B cell (primary cell): ENCODE results near the gene PTPMT1. TPM values are rescaled to one million over a fixed set of nuclear protein-coding genes. Genes with fewer than 3 reads are reported as not detected.

Experiments
- ATAC-seq: fragments of 200-7000 bp; cut with Tn5 transposase; one replicate; pipeline ENCODE4 v1.10.0; 2021; ENCODE audit warnings: low read depth, mild to moderate bottlenecking, moderate number of reproducible peaks, moderate library complexity
- CTCF ChIA-PET: fragments of 350-600 bp; sonication (Branson Sonifier 250); formaldehyde crosslinking; loops from one replicate; lab custom pipeline; 2021; ENCODE audit warnings: antibody characterized with exemption, inconsistent platforms; lab: Charles Lee
- POLR2A ChIA-PET: fragments of 350-600 bp; sonication (Branson Sonifier 250); formaldehyde crosslinking; loops from one replicate; lab custom pipeline; 2021; ENCODE audit warnings: antibody characterized with exemption; lab: Charles Lee
- DNase-seq: peaks from one replicate; pipeline ENCODE4 v3.0.0; 2013
- H2AFZ ChIP-seq: 2 replicates; pipeline ENCODE4 v1.6.1; 2012; ENCODE audit warnings: mild to moderate bottlenecking, low read depth, low read length; ENCODE audit not compliant: insufficient read depth, poor library complexity, severe bottlenecking
- H3K27ac ChIP-seq, 2 donors: 1 replicate in 1 of 2; 2 replicates in 1 of 2; pipeline ENCODE4 v1.5.1; 2012 to 2013; ENCODE audit warnings: low read length in 2 of 2, mild to moderate bottlenecking in 2 of 2, moderate library complexity in 1 of 2
- H3K27me3 ChIP-seq, 4 experiments: fragments of 200-600 bp in 1 of 4; sonication (generic) in 1 of 4; replicated peaks in 1 of 4; 1 replicate in 2 of 4; 2 replicates in 2 of 4; pipeline versions ENCODE4 v1.6.1 to v1.7.0; 2013 to 2016; ENCODE audit warnings: low read length in 3 of 4, mild to moderate bottlenecking in 2 of 4, mixed read lengths in 1 of 4, moderate library complexity in 1 of 4; ENCODE audit not compliant: insufficient read depth in 4 of 4, control insufficient read depth in 3 of 4; ENCODE audit errors: control extremely low read depth in 1 of 4
- H3K36me3 ChIP-seq, 2 experiments: replicated peaks in 1 of 2; 1 replicate in 1 of 2; 2 replicates in 1 of 2; pipeline versions ENCODE4 v1.6.1 to v1.7.1; 2013; ENCODE audit warnings: low read length in 1 of 2; ENCODE audit not compliant: insufficient read depth in 2 of 2, control insufficient read depth in 1 of 2; ENCODE audit errors: control extremely low read depth in 1 of 2, extremely low read depth in 1 of 2
- H3K4me1 ChIP-seq, 2 donors: fragments of 200-600 bp in 1 of 2; sonication (generic) in 1 of 2; 1 replicate in 1 of 2; 2 replicates in 1 of 2; pipeline versions ENCODE4 v1.5.1 to v1.6.1; 2013 to 2017; ENCODE audit warnings: low read length in 2 of 2; ENCODE audit not compliant: control insufficient read depth in 2 of 2, insufficient read depth in 2 of 2
- H3K4me2 ChIP-seq: replicated peaks from 2 replicates; pipeline ENCODE3; 2012; ENCODE audit warnings: mild to moderate bottlenecking, low read depth, low read length; ENCODE audit not compliant: poor library complexity, severe bottlenecking
- H3K4me3 ChIP-seq, 5 experiments: fragments of 200-600 bp in 1 of 5; sonication (generic) in 1 of 5; 1 replicate in 3 of 5; 2 replicates in 2 of 5; pipeline versions ENCODE4 v1.5.1 to v1.7.0; 2011 to 2016; ENCODE audit warnings: low read length in 4 of 5, mild to moderate bottlenecking in 4 of 5, low read depth in 2 of 5, control low read depth in 1 of 5, moderate library complexity in 1 of 5; ENCODE audit not compliant: insufficient read depth in 1 of 5; ENCODE audit errors: control extremely low read depth in 1 of 5, extremely low read depth in 1 of 5
- H3K79me2 ChIP-seq: fragments of 200-600 bp; sonication (generic); one replicate; pipeline ENCODE4 v1.6.0; 2016; ENCODE audit warnings: low read length; ENCODE audit not compliant: control insufficient read depth, insufficient read depth
- H3K9ac ChIP-seq: fragments of 200-600 bp; sonication (generic); 2 replicates; pipeline ENCODE4 v1.6.1; 2017; ENCODE audit warnings: mild to moderate bottlenecking, low read length, moderate library complexity
- H3K9me3 ChIP-seq, 3 donors: one replicate each; pipeline versions ENCODE4 v1.6.1 to v1.7.1; 2013; ENCODE audit warnings: low read length in 2 of 3; ENCODE audit not compliant: control insufficient read depth in 2 of 3, insufficient read depth in 1 of 3; ENCODE audit errors: control extremely low read depth in 1 of 3
- H4K20me1 ChIP-seq: 2 replicates; pipeline ENCODE4 v1.6.0; 2012; ENCODE audit warnings: mild to moderate bottlenecking, low read length; ENCODE audit not compliant: insufficient read depth, control insufficient read depth, poor library complexity, severe bottlenecking
- H3K27ac Mint-ChIP-seq: one replicate; pipeline ENCODE4 v1.8.0; 2021; ENCODE audit warnings: mixed read lengths
- H3K27me3 Mint-ChIP-seq: one replicate; pipeline ENCODE4 v1.8.0; 2021; ENCODE audit warnings: mixed read lengths
- H3K4me1 Mint-ChIP-seq: one replicate; pipeline ENCODE4 v1.8.0; 2021; ENCODE audit warnings: mixed read lengths
- H3K4me3 Mint-ChIP-seq: one replicate; pipeline ENCODE4 v1.8.0; 2021; ENCODE audit warnings: mixed read lengths
- H3K9me3 Mint-ChIP-seq: one replicate; pipeline ENCODE4 v1.8.0; 2022; ENCODE audit warnings: mixed read lengths; ENCODE audit not compliant: insufficient read depth
- EZH2 ChIP-seq: IDR thresholded peaks from 2 replicates; pipeline ENCODE4 v1.6.1; 2012; ENCODE audit warnings: borderline replicate concordance, low read depth, mild to moderate bottlenecking, moderate library complexity, low read length; ENCODE audit not compliant: insufficient read depth, poor library complexity, severe bottlenecking
- WGBS: methylation state at CpG from one replicate; pipeline ENCODE4 v1.1.5; 2013; ENCODE audit warnings: missing lambda C conversion rate; ENCODE audit not compliant: insufficient coverage; 5-methylcytosine and 5-hydroxymethylcytosine counted together
- intact Hi-C: fragments of 100-400 bp; cut with micrococcal nuclease; formaldehyde crosslinking; loops from one replicate; pipeline ENCODE4 v1.10.0; 2022
- polyA plus RNA-seq: library from polyadenylated mRNA; depleted of rRNA; stranded (reverse); fragments of >200 nt; gene quantifications from 2 replicates; pipeline ENCODE4 v1.2.3, GENCODE V29; 2012
- total RNA-seq, 2 donors: library from RNA; stranded (reverse); fragments of 120-200 nt in 1 of 2; gene quantifications; 1 replicate in 1 of 2; 2 replicates in 1 of 2; pipeline versions ENCODE4 v1.2.3 to v1.2.4, GENCODE V29; 2013 to 2022
- TF ChIP-seq, protein P1 (sequence below): fragments of 200-600 bp; IDR thresholded peaks from one replicate; pipeline ENCODE4 v1.8.0; 2022; ENCODE audit warnings: antibody characterized with exemption, mild to moderate bottlenecking

Gene PTPMT1
- total and polyA plus RNA-seq, 2 donors (not counting 1 experiment from before 2014, with no cell fraction given), result 20.8 to 35.7 TPM

DNA sequence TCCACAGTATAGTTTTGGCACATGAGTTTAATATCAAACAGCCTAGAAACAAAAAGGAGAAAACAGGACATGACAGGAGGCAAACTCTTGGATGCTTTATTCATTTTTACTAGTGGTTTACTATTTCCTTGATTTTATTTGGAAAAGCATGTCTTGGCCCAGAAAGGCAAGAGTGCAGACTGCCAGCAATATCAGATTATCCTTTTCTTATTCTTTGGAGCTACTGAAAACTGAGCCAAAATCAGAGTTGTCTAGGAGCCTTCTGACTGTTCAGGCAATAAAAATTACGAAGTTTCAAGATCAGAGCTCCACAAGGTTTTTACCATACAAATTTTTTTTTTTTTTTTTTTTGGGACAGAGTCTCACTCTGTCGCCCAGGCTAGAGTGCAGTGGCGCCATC lies 28.5 kb upstream of the PTPMT1 start:
- no peak overlapping the region for H3K4me2 ChIP-seq
- no peaks in the 10 kb centered on the region for H3K27me3 ChIP-seq
- ATAC-seq (no peak), DNase-seq (no peak)
- no CpG with 5 or more reads among the region's 3 CpGs for WGBS
- H3K27ac ChIP-seq, result no peak overlapping the region
- CTCF ChIA-PET, result no interaction called here
- peaks cover 90% of the 10 kb centered on the region for H4K20me1 ChIP-seq
- H2AFZ ChIP-seq, result no peak overlapping the region
- H3K27ac Mint-ChIP-seq, result no peak overlapping the region
- no peaks in the 10 kb centered on the region for H3K9me3 Mint-ChIP-seq
- intact Hi-C loops, result no loop called here
- H3K4me1 Mint-ChIP-seq, result peaks cover 56% of the 10 kb centered on the region
- H3K4me1 ChIP-seq, result peaks cover 32 to 34% of the 10 kb centered on the region in 2 donors
- TF ChIP-seq EZH2, result no peak
- TF ChIP-seq, protein P1, sequence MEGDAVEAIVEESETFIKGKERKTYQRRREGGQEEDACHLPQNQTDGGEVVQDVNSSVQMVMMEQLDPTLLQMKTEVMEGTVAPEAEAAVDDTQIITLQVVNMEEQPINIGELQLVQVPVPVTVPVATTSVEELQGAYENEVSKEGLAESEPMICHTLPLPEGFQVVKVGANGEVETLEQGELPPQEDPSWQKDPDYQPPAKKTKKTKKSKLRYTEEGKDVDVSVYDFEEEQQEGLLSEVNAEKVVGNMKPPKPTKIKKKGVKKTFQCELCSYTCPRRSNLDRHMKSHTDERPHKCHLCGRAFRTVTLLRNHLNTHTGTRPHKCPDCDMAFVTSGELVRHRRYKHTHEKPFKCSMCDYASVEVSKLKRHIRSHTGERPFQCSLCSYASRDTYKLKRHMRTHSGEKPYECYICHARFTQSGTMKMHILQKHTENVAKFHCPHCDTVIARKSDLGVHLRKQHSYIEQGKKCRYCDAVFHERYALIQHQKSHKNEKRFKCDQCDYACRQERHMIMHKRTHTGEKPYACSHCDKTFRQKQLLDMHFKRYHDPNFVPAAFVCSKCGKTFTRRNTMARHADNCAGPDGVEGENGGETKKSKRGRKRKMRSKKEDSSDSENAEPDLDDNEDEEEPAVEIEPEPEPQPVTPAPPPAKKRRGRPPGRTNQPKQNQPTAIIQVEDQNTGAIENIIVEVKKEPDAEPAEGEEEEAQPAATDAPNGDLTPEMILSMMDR, result no peak
- H3K4me3 Mint-ChIP-seq, result no peak overlapping the region
- H3K27me3 Mint-ChIP-seq, result no peaks in the 10 kb centered on the region
- H3K9ac ChIP-seq, result no peak overlapping the region
- peaks cover 0 to 9% of the 10 kb centered on the region in 2 experiments for H3K36me3 ChIP-seq
- H3K4me3 ChIP-seq, result no peak overlapping the region
- H3K79me2 ChIP-seq, result peaks cover 100% of the 10 kb centered on the region
- POLR2A ChIA-PET, result interaction anchor here (0.5 to 0.6 kb wide), 2 partner anchors 31 to 222 kb away, joined by 3 read pairs; no protein-coding TSS in a partner anchor
- no peaks in the 10 kb centered on the region for H3K9me3 ChIP-seq

DNA sequence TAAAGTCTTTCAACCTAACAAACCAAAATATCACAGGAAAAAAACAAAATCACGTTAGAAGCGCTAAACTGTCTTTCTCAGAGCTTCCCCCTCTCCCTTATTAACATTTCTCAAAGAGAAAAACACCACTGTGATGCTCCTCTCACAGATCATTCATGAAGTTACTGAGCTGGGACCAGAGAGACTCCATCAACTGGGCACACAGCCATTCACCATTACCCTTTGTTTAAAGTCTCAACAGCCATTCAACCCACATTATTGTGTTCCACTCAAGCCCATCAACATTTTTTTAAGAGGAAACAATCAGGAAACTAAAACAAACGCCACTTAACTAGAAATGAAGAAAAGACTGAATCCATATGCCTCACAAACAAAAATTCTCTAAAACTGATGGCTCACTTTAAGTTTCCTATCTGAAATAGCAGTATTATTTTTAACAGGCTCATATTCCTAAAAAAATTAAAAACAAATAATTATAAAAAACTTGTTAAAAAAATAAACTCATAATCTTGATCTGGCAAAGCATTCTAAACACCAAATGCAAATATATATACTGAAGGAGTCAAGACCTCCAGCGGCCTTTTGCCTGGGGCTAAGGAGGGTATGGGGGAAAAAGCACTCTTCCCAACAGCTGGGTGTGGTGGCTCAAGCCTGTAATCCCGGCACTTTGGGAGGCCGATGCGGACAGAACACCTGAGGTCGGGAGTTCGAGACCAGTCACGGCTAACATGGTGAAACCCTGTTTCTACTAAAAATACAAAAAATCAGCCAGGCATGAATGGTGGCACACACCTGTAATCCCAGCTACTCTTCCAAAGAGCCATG lies 26.4 kb upstream of the PTPMT1 start:
- peak overlapping the region in 1 of 2 donors; percentile 36 for H3K27ac ChIP-seq
- intact Hi-C loops, result no loop called here
- H3K4me3 ChIP-seq, result no peak overlapping the region
- ChIA-PET CTCF (interaction anchor here (0.8 kb wide), 1 partner anchor 13 kb away, joined by 3 read pairs; no protein-coding TSS in a partner anchor), POLR2A (no interaction called here)
- peaks cover 87% of the 10 kb centered on the region for H4K20me1 ChIP-seq
- Mint-ChIP-seq H3K27me3 (no peaks in the 10 kb centered on the region), H3K4me3 (no peak overlapping the region), H3K4me1 (peaks cover 54% of the 10 kb centered on the region), H3K27ac (no peak overlapping the region), H3K9me3 (no peaks in the 10 kb centered on the region)
- TF ChIP-seq, protein P1, result no peak
- H2AFZ ChIP-seq, result no peak overlapping the region
- no peak overlapping the region for H3K9ac ChIP-seq
- peaks cover 23 to 29% of the 10 kb centered on the region in 2 donors for H3K4me1 ChIP-seq
- ATAC-seq (no peak), DNase-seq (no peak)
- H3K79me2 ChIP-seq, result peaks cover 100% of the 10 kb centered on the region
- no peaks in the 10 kb centered on the region for H3K9me3 ChIP-seq
- H3K4me2 ChIP-seq, result peak overlapping the region; percentile 15
- no peaks in the 10 kb centered on the region for H3K27me3 ChIP-seq
- peaks cover 0 to 3% of the 10 kb centered on the region in 2 experiments for H3K36me3 ChIP-seq
- 86% methylated on average over 8 of the region's 10 CpGs for WGBS
